SK-N-DZ (cell line): ENCODE measurements around the gene ZDHHC6.
"Not testable (repeated sequence)": the region's sequence is repeated elsewhere in the genome, so short reads cannot be mapped to it uniquely, and the experiment has no call there.

Experiments used
- DNase-seq: peaks from one replicate; pipeline ENCODE4 v3.0.0-alpha.2; 2015; ENCODE audit warnings: low spot score

The ZDHHC6 gene

GRCh38 chr10:112390125-112390703 is 56.5 kb downstream of the ZDHHC6 start:
- DNase-seq, result no peak

GRCh38 chr10:112389271-112389822 is 57.4 kb downstream of the ZDHHC6 start:
- DNase-seq, result no peak

- no peak for DNase-seq
Measured at GRCh38 chr10:112388548-112388947, 58.2 kb downstream of the ZDHHC6 start.

GRCh38 chr10:112388056-112388455 is 58.7 kb downstream of the ZDHHC6 start:
- DNase-seq, result not testable (repeated sequence)

- DNase-seq, result no peak
Measured at GRCh38 chr10:112385201-112385600, 61.5 kb downstream of the ZDHHC6 start.

- DNase-seq, result no peak
Measured at GRCh38 chr10:112384141-112384540, 62.6 kb downstream of the ZDHHC6 start.

- DNase-seq, result no peak
Measured at GRCh38 chr10:112383325-112383724, 63.4 kb downstream of the ZDHHC6 start.

- no peak for DNase-seq
Measured at GRCh38 chr10:112382515-112383235, 64.0 kb downstream of the ZDHHC6 start.
